Endothelial cell of umbilical vein (primary cell): Measurements from ENCODE around the gene LMTK2. TPM values are rescaled to one million over a fixed set of nuclear protein-coding genes. Genes with fewer than 3 reads are reported as not detected.

Experiments used
- BruUV-seq: library from RNA; stranded (reverse); fragments of 400-500 nt; replicated peaks from 2 replicates; lab custom pipeline; 2021; lab: Mats Ljungman, UMichigan
- CTCF ChIA-PET: fragments of 300-600, 350-600 bp; sonication (Branson Sonifier 250); formaldehyde crosslinking; loops from one replicate; lab custom pipeline; 2021; ENCODE audit warnings: antibody characterized with exemption, inconsistent platforms; lab: Charles Lee
- POLR2A ChIA-PET: fragments of 300-600, 350-600 bp; sonication (Branson Sonifier 250); formaldehyde crosslinking; loops from one replicate; lab custom pipeline; 2021; ENCODE audit warnings: antibody characterized with exemption, inconsistent platforms; lab: Charles Lee
- DNase-seq: peaks from one replicate; pipeline ENCODE4 v3.0.0-alpha.2; 2011; ENCODE audit warnings: low read depth, low spot score
- FAIRE-seq: peaks from 2 replicates; lab custom pipeline; 2011; peaks lifted over from hg19 to GRCh38; lab: Jason Lieb, UNC
- H2AFZ ChIP-seq: 2 replicates; pipeline ENCODE4 v1.6.0; 2012; ENCODE audit warnings: low read depth, low read length, control low read depth, inconsistent platforms
- H3K27ac ChIP-seq: 2 replicates; pipeline ENCODE4 v1.5.1; 2011; ENCODE audit warnings: low read depth, mild to moderate bottlenecking, control low read depth, low read length, moderate library complexity; ENCODE audit not compliant: insufficient read depth
- H3K27me3 ChIP-seq, 2 experiments: 2 replicates each; pipeline versions ENCODE4 v1.6.0 to v1.6.1; 2011; ENCODE audit warnings: low read length in 2 of 2, mixed read lengths in 1 of 2; ENCODE audit not compliant: control insufficient read depth in 2 of 2, insufficient read depth in 2 of 2
- H3K36me3 ChIP-seq, 2 experiments: 2 replicates in 1 of 2; 3 replicates in 1 of 2; pipeline ENCODE4 v1.5.1; 2011; ENCODE audit warnings: low read length in 2 of 2, mild to moderate bottlenecking in 1 of 2, moderate library complexity in 1 of 2; ENCODE audit not compliant: control insufficient read depth in 2 of 2, insufficient read depth in 2 of 2; ENCODE audit errors: extremely low read depth in 1 of 2
- H3K4me1 ChIP-seq: 3 replicates; pipeline ENCODE4 v1.5.1; 2011; ENCODE audit warnings: mild to moderate bottlenecking, low read length; ENCODE audit not compliant: control insufficient read depth, insufficient read depth; ENCODE audit errors: extremely low read depth
- H3K4me2 ChIP-seq: 2 replicates; pipeline ENCODE4 v1.6.1; 2011; ENCODE audit warnings: low read length, control low read depth, mixed read lengths; ENCODE audit not compliant: insufficient read depth
- H3K4me3 ChIP-seq, 3 experiments: fragments of 200-600 bp in 1 of 3; sonication (generic), shearing (Covaris generic) in 1 of 3; replicated peaks in 1 of 3; 2 replicates each; pipeline ENCODE4 v1.5.1; 2011 to 2016; ENCODE audit warnings: control low read depth in 3 of 3, low read length in 3 of 3, mild to moderate bottlenecking in 2 of 3, inconsistent platforms in 1 of 3, low read depth in 1 of 3, moderate library complexity in 1 of 3; ENCODE audit not compliant: insufficient read depth in 1 of 3
- H3K79me2 ChIP-seq: 2 replicates; pipeline ENCODE4 v1.6.0; 2012; ENCODE audit warnings: low read length, inconsistent platforms; ENCODE audit not compliant: control insufficient read depth, insufficient read depth
- H3K9ac ChIP-seq: replicated peaks from 2 replicates; pipeline ENCODE3; 2011; ENCODE audit warnings: low read length, control low read depth; ENCODE audit not compliant: insufficient read depth; ENCODE audit errors: extremely low read depth
- H3K9me1 ChIP-seq: replicated peaks from 3 replicates; pipeline ENCODE4 v1.6.0; 2011; ENCODE audit warnings: mild to moderate bottlenecking, low read length; ENCODE audit not compliant: control insufficient read depth, insufficient read depth; ENCODE audit errors: extremely low read depth
- H3K9me3 ChIP-seq: replicated peaks from 2 replicates; pipeline ENCODE4 v1.5.1; 2012; ENCODE audit warnings: low read length, inconsistent platforms; ENCODE audit not compliant: control insufficient read depth, insufficient read depth
- H4K20me1 ChIP-seq: replicated peaks from 2 replicates; pipeline ENCODE3; 2011; ENCODE audit warnings: mild to moderate bottlenecking, low read length; ENCODE audit not compliant: control insufficient read depth, insufficient read depth; ENCODE audit errors: extremely low read depth
- EZH2 ChIP-seq: IDR thresholded peaks from 2 replicates; pipeline ENCODE4 v1.6.1; 2012; ENCODE audit warnings: borderline replicate concordance, low read depth, mild to moderate bottlenecking, moderate library complexity, low read length, inconsistent platforms; ENCODE audit not compliant: severe bottlenecking
- FOS ChIP-seq: IDR thresholded peaks from 2 replicates; pipeline ENCODE4 v1.6.1; 2011; ENCODE audit warnings: mild to moderate bottlenecking, low read length, moderate library complexity, borderline replicate concordance; ENCODE audit not compliant: insufficient read depth
- GATA2 ChIP-seq: IDR thresholded peaks from 2 replicates; pipeline ENCODE4 v1.7.0; 2011; ENCODE audit warnings: low read depth, mild to moderate bottlenecking, moderate library complexity, mixed read lengths, low read length; ENCODE audit not compliant: insufficient read length, insufficient read depth
- JUN ChIP-seq: IDR thresholded peaks from 2 replicates; pipeline ENCODE4 v1.6.1; 2011; ENCODE audit warnings: borderline replicate concordance, low read depth; ENCODE audit not compliant: insufficient read length, insufficient read depth
- MYC ChIP-seq: IDR thresholded peaks from one replicate; pipeline ENCODE4 v1.6.1; 2011; ENCODE audit warnings: mild to moderate bottlenecking, low read depth, low read length
- POLR2A ChIP-seq: IDR thresholded peaks from 2 replicates; pipeline ENCODE4 v1.6.1; 2012; ENCODE audit warnings: low read depth, mild to moderate bottlenecking, control low read depth, low read length
- POLR2AphosphoS5 ChIP-seq: IDR thresholded peaks from 2 replicates; pipeline ENCODE4 v1.6.1; 2012; ENCODE audit warnings: low read depth, mild to moderate bottlenecking, control low read depth, low read length, moderate library complexity; ENCODE audit not compliant: insufficient read depth
- dilution Hi-C: fragments of 300-500 bp; cut with MboI; formaldehyde crosslinking; loops from one replicate; pipeline ENCODE4 v1.15.0; 2019; ENCODE audit warnings: low sequenced_read_pairs; ENCODE audit not compliant: extremely low pct_ligation_motif_present
- intact Hi-C: fragments of 100-400 bp; cut with micrococcal nuclease; formaldehyde crosslinking; loops from one replicate; pipeline ENCODE4 v1.10.0; 2022
- polyA plus RNA-seq, 4 experiments: library from polyadenylated mRNA; depleted of rRNA in 3 of 4; stranded (reverse) in 3 of 4; unstranded in 1 of 4; fragments of >200 nt; gene quantifications; 2 replicates each; pipeline versions ENCODE4 v1.2.1 to v1.2.3, GENCODE V29; 2011 to 2012; ENCODE audit warnings: missing spikeins in 1 of 4
- total RNA-seq: library from RNA; stranded (reverse); gene quantifications from 2 replicates; pipeline ENCODE4 v1.2.3, GENCODE V29; 2021
- TF ChIP-seq, protein P1 (sequence below): IDR thresholded peaks from 2 replicates; pipeline ENCODE4 v1.6.1; 2011; ENCODE audit not compliant: insufficient read depth, insufficient read length
- TF ChIP-seq, protein P2 (sequence below), 2 donors: IDR thresholded peaks; 1 replicate in 1 of 2; 2 replicates in 1 of 2; pipeline ENCODE4 v1.5.1; 2011; ENCODE audit warnings: low read length in 2 of 2, mild to moderate bottlenecking in 2 of 2, moderate library complexity in 2 of 2, control low read depth in 1 of 2, inconsistent platforms in 1 of 2, low read depth in 1 of 2; ENCODE audit not compliant: insufficient read depth in 1 of 2; ENCODE audit errors: extremely low read depth in 1 of 2

LMTK2 gene
- total and polyA plus RNA-seq, 2 donors (not counting 3 experiments of a cell fraction or from before 2014, with no cell fraction given) = 5.9 to 13.8 TPM

GRCh38 chr7:98075801-98076200 is 30.9 kb upstream of the LMTK2 start:
- CTCF ChIA-PET = interaction anchor here (1.4 kb wide), 1 partner anchor 44 kb away, joined by 3 read pairs; no protein-coding TSS in a partner anchor
- POLR2A ChIA-PET = no interaction called here
- Histone ChIP-seq H3K79me2 (no peaks in the 10 kb centered on the region), H3K4me3 (no peak overlapping the region), H3K9ac (no peak overlapping the region), H3K27ac (no peak overlapping the region), H3K9me3 (no peaks in the 10 kb centered on the region), H3K4me1 (no peaks in the 10 kb centered on the region), H2AFZ (no peak overlapping the region), H3K4me2 (no peak overlapping the region), H3K9me1 (no peaks in the 10 kb centered on the region), H3K27me3 (no peaks in the 10 kb centered on the region), H4K20me1 (no peaks in the 10 kb centered on the region), H3K36me3 (no peaks in the 10 kb centered on the region)
- no peak for DNase-seq
- TF ChIP-seq FOS (no peak), MYC (no peak), JUN (no peak), EZH2 (no peak), POLR2A (no peak), GATA2 (no peak), POLR2AphosphoS5 (no peak)
- TF ChIP-seq, protein P1, sequence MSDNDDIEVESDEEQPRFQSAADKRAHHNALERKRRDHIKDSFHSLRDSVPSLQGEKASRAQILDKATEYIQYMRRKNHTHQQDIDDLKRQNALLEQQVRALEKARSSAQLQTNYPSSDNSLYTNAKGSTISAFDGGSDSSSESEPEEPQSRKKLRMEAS = no peak
- intact Hi-C loops (no loop called here), dilution Hi-C loops (no loop called here)
- FAIRE-seq = no peak
- BruUV-seq = no TSS peak

GRCh38 chr7:98077762-98078161 is 28.9 kb upstream of the LMTK2 start:
- BruUV-seq = no TSS peak
- dilution Hi-C loops (no loop called here), intact Hi-C loops (no loop called here)
- no peak overlapping the region for H3K4me2 ChIP-seq
- no peak overlapping the region for H2AFZ ChIP-seq
- ChIA-PET POLR2A (no interaction called here), CTCF (no interaction called here)
- FAIRE-seq (no peak), DNase-seq (no peak)
- H3K36me3 ChIP-seq = no peaks in the 10 kb centered on the region
- H3K9me3 ChIP-seq = no peaks in the 10 kb centered on the region
- no peaks in the 10 kb centered on the region for H3K27me3 ChIP-seq
- H3K9ac ChIP-seq = no peak overlapping the region
- H3K27ac ChIP-seq = no peak overlapping the region
- H3K4me1 ChIP-seq = no peaks in the 10 kb centered on the region
- H3K79me2 ChIP-seq = no peaks in the 10 kb centered on the region
- TF ChIP-seq JUN (no peak), MYC (no peak), POLR2AphosphoS5 (no peak), EZH2 (no peak), POLR2A (no peak), GATA2 (no peak), FOS (no peak)
- TF ChIP-seq, protein P1 = no peak
- TF ChIP-seq, protein P2, sequence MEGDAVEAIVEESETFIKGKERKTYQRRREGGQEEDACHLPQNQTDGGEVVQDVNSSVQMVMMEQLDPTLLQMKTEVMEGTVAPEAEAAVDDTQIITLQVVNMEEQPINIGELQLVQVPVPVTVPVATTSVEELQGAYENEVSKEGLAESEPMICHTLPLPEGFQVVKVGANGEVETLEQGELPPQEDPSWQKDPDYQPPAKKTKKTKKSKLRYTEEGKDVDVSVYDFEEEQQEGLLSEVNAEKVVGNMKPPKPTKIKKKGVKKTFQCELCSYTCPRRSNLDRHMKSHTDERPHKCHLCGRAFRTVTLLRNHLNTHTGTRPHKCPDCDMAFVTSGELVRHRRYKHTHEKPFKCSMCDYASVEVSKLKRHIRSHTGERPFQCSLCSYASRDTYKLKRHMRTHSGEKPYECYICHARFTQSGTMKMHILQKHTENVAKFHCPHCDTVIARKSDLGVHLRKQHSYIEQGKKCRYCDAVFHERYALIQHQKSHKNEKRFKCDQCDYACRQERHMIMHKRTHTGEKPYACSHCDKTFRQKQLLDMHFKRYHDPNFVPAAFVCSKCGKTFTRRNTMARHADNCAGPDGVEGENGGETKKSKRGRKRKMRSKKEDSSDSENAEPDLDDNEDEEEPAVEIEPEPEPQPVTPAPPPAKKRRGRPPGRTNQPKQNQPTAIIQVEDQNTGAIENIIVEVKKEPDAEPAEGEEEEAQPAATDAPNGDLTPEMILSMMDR (IDR thresholded peaks at IDR 0.05; ENCODE audit: extremely low read depth in 1 of 2, insufficient read depth in 1 of 2, low read depth in 1 of 2, low read length in 2 of 2) = no peak
- no peaks in the 10 kb centered on the region for H4K20me1 ChIP-seq
- H3K9me1 ChIP-seq = no peaks in the 10 kb centered on the region
- H3K4me3 ChIP-seq = no peak overlapping the region
